Measurements from ENCODE around the gene GRK5. TPM values are rescaled to one million over a fixed set of nuclear protein-coding genes. Genes with fewer than 3 reads are reported as not detected.

Gene GRK5
- total RNA-seq, 2 donors from 2014 or later, result 9.1 to 11.9 TPM

DNA sequence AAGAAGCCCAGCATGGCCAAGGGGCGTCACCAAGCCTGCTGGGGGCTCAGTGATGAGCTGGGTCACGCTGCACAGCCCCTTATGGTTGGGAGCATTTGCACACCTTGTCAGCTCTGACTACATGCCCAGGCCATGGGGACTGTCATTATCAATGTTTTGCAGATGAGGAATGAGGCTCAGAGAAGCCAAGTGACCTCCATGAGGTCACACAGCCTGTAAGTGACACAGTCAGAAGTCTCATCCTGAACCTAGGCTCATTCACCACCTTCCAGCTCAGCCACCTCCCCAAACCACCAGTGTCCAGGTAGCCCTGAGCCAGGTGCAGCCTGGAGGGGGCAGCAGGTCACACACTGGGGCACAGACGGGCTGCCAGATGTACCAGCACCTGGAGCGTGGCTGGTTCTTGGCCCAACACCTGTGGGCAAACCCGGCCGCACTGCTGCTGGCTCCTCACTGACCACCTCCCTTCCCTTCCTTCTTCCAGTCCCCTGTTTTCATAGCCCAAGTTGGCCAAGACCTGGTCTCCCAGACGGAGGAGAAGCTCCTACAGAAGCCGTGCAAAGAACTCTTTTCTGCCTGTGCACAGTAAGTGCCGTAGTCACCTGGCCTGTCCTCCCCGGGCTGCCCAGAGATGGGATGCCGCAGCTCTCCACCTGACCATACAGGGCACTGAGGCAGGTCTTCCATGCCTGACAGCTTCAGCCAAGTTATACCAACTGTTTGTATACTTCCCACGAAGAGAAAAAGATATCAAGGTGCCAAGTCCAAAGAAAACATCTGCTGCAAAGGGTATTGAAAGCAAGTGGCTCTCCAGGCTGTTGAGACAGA lies 215.5 kb downstream of the GRK5 start:
- 91 to 92% methylated on average over 12 of the region's 12 CpGs for WGBS, 2 experiments (ENCODE audit: insufficient coverage in 1 of 2, insufficient read length in 1 of 2)
- H3K9me3 ChIP-seq (ENCODE audit: control insufficient read depth, low read length), result no peaks in the 10 kb centered on the region
- H3K27ac ChIP-seq (ENCODE audit: low read depth, low read length), result no peak overlapping the region
- Mint-ChIP-seq H3K27me3 (ENCODE audit: insufficient read depth) (no peaks in the 10 kb centered on the region), H3K27ac (no peak overlapping the region), H3K9me3 (no peaks in the 10 kb centered on the region), H3K36me3 (ENCODE audit: low read depth) (no peaks in the 10 kb centered on the region), H3K4me3 (no peak overlapping the region), H3K4me1 (no peaks in the 10 kb centered on the region)
- no peaks in the 10 kb centered on the region for H3K36me3 ChIP-seq (ENCODE audit: control insufficient read depth, insufficient read depth, low read length)
- no peaks in the 10 kb centered on the region for H3K4me1 ChIP-seq (ENCODE audit: control insufficient read depth, insufficient read depth, low read length)
- no peak overlapping the region for H3K4me3 ChIP-seq (ENCODE audit: low read length)
- H3K9ac ChIP-seq (ENCODE audit: extremely low read depth, low read length, poor library complexity, severe bottlenecking), result no peak overlapping the region
- DNase-seq, result peak; percentile 58
- TF ChIP-seq CTCF (conservative IDR thresholded peaks at IDR 0.05), result no peak
- no peaks in the 10 kb centered on the region for H3K27me3 ChIP-seq (ENCODE audit: control insufficient read depth, insufficient read depth, low read length, poor library complexity, severe bottlenecking)

DNA sequence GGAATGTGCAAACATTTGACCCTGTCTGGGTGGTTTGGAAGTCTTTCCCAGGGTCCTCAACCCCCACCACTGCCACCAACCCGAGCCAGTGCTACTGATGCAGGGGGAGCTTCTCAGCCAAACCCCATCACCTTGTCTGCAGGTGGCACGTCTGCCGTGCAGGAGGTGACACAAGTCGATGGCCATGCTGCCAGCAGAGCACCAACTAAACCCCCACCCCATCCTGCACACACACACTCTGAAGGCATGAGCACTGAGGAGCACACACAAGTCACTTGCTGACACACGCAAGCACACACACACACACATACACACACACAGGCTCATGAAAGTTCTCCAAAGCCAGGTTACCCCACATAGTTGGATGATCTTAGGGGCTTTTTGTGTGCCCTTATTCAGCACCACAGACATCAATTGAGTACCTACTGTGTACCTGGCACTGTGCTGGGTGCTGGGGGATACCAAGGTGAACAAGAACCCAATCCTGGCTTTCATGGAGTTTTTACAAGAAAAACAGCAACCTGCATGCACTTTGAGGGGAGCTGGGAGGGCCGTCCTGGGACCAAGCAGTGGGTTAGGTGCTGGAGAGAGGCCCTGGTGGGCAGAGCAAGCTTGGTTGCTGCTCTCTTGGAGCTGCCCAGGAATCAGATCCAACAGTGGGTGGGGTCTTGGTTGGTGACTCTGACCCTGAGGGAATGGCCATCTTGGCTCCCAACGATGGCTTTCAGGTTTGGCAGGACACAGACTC lies 216.3 kb downstream of the GRK5 start:
- Histone ChIP-seq H3K9ac (ENCODE audit: extremely low read depth, low read length, poor library complexity, severe bottlenecking) (no peak overlapping the region), H3K9me3 (ENCODE audit: control insufficient read depth, low read length) (no peaks in the 10 kb centered on the region), H3K27me3 (ENCODE audit: control insufficient read depth, insufficient read depth, low read length, poor library complexity, severe bottlenecking) (no peaks in the 10 kb centered on the region), H3K4me3 (ENCODE audit: low read length) (no peak overlapping the region), H3K36me3 (ENCODE audit: control insufficient read depth, insufficient read depth, low read length) (no peaks in the 10 kb centered on the region), H3K4me1 (ENCODE audit: control insufficient read depth, insufficient read depth, low read length) (no peaks in the 10 kb centered on the region), H3K27ac (ENCODE audit: low read depth, low read length) (no peak overlapping the region)
- Mint-ChIP-seq H3K27me3 (ENCODE audit: insufficient read depth) (no peaks in the 10 kb centered on the region), H3K4me1 (no peaks in the 10 kb centered on the region), H3K36me3 (ENCODE audit: low read depth) (no peaks in the 10 kb centered on the region), H3K4me3 (no peak overlapping the region), H3K9me3 (no peaks in the 10 kb centered on the region), H3K27ac (no peak overlapping the region)
- WGBS, 2 experiments (ENCODE audit: insufficient coverage in 1 of 2, insufficient read length in 1 of 2), result 92 to 95% methylated on average over 3 to 7 of the region's 7 CpGs
- no peak for TF ChIP-seq CTCF (conservative IDR thresholded peaks at IDR 0.05)
- peak; percentile 34 for DNase-seq

DNA sequence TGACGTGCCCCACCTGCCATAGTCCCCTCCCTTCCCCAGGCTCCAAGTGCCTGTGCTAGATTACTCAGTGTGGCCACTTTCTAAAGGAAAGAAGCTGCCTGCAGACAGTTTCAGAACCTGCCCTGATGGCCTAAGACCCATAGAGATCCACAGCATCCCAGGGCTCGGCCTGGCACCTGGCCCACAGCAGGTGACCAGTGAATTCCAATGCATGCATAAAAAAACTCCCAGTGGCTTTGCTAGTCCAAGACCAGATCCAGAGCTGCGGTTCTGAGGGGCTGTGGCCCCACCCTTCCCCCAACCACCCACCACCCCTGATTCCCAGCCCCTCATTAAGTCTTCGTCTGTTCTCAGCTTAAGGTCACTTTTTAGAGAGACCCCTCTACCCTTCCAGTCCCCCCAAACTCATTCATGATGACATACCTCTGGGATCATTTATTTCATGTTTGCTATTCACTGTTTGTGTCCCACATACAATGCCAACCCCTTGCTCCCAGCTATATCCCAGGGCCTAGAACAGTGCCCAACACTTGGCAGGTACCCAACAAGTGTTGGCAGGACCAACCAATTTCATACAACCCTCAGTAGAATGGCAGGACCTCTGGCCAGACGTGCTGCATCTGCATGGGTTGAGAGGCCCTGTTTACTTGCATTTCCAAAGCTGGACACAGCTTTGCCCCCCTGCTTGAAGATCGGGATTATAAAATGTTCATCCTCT lies 217.0 kb downstream of the GRK5 start:
- Mint-ChIP-seq H3K4me3 (no peak overlapping the region), H3K27me3 (ENCODE audit: insufficient read depth) (no peaks in the 10 kb centered on the region), H3K4me1 (no peaks in the 10 kb centered on the region), H3K9me3 (no peaks in the 10 kb centered on the region), H3K36me3 (ENCODE audit: low read depth) (no peaks in the 10 kb centered on the region), H3K27ac (no peak overlapping the region)
- no peak for TF ChIP-seq CTCF (conservative IDR thresholded peaks at IDR 0.05)
- Histone ChIP-seq H3K27me3 (ENCODE audit: control insufficient read depth, insufficient read depth, low read length, poor library complexity, severe bottlenecking) (no peaks in the 10 kb centered on the region), H3K9ac (ENCODE audit: extremely low read depth, low read length, poor library complexity, severe bottlenecking) (no peak overlapping the region), H3K36me3 (ENCODE audit: control insufficient read depth, insufficient read depth, low read length) (no peaks in the 10 kb centered on the region), H3K27ac (ENCODE audit: low read depth, low read length) (no peak overlapping the region), H3K9me3 (ENCODE audit: control insufficient read depth, low read length) (no peaks in the 10 kb centered on the region), H3K4me3 (ENCODE audit: low read length) (no peak overlapping the region), H3K4me1 (ENCODE audit: control insufficient read depth, insufficient read depth, low read length) (no peaks in the 10 kb centered on the region)
- no peak for DNase-seq
- 88 to 91% methylated on average over 5 to 6 of the region's 6 CpGs for WGBS, 2 experiments (ENCODE audit: insufficient coverage in 1 of 2, insufficient read length in 1 of 2)

Data from endodermal cell (in vitro differentiated cells).